Tibial nerve (tissue), 4 donors: ENCODE data around the gene NAA38.

ENCODE experiments used
- EP300 ChIP-seq, 2 donors: sonication (generic); formaldehyde crosslinking; IDR thresholded peaks; one replicate each; pipeline ENCODE4 v1.6.1; 2017; ENCODE audit warnings: antibody characterized with exemption in 2 of 2, mild to moderate bottlenecking in 1 of 2
- POLR2A ChIP-seq, 2 donors: fragments of 450-650 bp; IDR thresholded peaks; one replicate each; pipeline ENCODE4 v1.6.1; 2017; ENCODE audit warnings: antibody characterized with exemption in 2 of 2, mild to moderate bottlenecking in 2 of 2, moderate library complexity in 2 of 2
- TF ChIP-seq, protein P1 (sequence below), 5 experiments: fragments of 200-600 bp in 3 of 5; fragments of 450-650 bp in 2 of 5; sonication (generic) in 3 of 5; IDR thresholded peaks; one replicate each; pipeline ENCODE4 v1.5.1; 2016 to 2019; ENCODE audit warnings: antibody characterized with exemption in 5 of 5, mild to moderate bottlenecking in 3 of 5, moderate library complexity in 2 of 5

DNA sequence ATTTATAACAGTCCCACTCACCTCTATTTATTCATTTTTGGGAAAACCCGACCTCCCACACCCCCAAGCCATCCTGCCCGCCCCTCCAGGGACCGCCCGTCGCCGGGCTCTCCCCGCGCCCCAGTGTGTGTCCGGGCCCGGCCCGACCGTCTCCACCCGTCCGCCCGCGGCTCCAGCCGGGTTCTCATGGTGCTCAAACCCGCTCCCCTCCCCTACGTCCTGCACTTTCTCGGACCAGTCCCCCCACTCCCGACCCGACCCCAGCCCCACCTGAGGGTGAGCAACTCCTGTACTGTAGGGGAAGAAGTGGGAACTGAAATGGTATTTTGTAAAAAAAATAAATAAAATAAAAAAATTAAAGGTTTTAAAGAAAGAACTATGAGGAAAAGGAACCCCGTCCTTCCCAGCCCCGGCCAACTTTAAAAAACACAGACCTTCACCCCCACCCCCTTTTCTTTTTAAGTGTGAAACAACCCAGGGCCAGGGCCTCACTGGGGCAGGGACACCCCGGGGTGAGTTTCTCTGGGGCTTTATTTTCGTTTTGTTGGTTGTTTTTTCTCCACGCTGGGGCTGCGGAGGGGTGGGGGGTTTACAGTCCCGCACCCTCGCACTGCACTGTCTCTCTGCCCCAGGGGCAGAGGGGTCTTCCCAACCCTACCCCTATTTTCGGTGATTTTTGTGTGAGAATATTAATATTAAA, 3.1 kb downstream of the NAA38 start:
- no peak for TF ChIP-seq POLR2A (IDR thresholded peaks at IDR 0.05)
- TF ChIP-seq, protein P1, sequence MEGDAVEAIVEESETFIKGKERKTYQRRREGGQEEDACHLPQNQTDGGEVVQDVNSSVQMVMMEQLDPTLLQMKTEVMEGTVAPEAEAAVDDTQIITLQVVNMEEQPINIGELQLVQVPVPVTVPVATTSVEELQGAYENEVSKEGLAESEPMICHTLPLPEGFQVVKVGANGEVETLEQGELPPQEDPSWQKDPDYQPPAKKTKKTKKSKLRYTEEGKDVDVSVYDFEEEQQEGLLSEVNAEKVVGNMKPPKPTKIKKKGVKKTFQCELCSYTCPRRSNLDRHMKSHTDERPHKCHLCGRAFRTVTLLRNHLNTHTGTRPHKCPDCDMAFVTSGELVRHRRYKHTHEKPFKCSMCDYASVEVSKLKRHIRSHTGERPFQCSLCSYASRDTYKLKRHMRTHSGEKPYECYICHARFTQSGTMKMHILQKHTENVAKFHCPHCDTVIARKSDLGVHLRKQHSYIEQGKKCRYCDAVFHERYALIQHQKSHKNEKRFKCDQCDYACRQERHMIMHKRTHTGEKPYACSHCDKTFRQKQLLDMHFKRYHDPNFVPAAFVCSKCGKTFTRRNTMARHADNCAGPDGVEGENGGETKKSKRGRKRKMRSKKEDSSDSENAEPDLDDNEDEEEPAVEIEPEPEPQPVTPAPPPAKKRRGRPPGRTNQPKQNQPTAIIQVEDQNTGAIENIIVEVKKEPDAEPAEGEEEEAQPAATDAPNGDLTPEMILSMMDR (IDR thresholded peaks at IDR 0.05) = no peak
- no peak for TF ChIP-seq EP300 (IDR thresholded peaks at IDR 0.05)
